GM19452 (cell line): ENCODE measurements around the gene RNPS1.
A peak's percentile ranks its signal among the peaks of the same experiment; 100 is the strongest.
"Not testable (repeated sequence)": the region's sequence is repeated elsewhere in the genome, so short reads cannot be mapped to it uniquely, and the experiment has no call there.

Source experiments
- ATAC-seq: cut with Tn5 transposase; IDR thresholded peaks from one replicate; pipeline ENCODE4 v1.9.1; 2021; ENCODE audit not compliant: unreplicated experiment

Gene RNPS1

DNA sequence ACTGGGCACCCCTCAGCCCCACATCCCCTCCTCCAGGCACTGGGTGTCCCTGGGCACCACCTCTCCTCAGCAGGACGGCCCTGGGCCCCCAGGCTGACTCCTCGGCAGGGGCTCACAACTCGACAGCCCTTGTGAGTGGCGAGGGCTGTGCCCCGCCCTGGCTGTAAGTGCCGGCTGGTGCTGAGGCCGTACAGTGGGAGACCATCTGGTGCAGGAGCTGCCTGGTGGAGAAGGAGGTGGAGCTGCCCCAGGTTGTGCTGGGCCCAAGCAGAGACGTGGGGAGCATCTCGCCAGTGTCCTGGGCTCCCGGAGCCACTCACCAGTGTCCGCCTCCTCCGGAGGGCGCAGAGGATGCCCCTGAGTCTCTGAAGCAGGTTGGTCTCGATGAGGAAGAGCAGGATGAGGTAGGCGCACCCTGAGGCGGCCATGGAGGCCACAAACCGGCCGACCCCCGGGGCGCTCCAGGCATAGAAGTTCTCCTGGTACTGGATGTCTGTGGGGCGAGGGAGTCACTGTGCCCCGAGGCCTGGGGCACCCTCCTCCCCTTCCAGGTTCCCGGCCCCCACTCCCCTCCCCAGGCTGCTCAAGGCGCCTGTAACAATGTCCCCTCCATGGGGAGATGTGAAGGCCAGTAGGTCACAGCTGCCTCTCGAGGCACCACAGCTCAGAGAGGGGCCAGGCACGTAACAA, 15.1 kb upstream of the RNPS1 start:
- ATAC-seq: no peak

DNA sequence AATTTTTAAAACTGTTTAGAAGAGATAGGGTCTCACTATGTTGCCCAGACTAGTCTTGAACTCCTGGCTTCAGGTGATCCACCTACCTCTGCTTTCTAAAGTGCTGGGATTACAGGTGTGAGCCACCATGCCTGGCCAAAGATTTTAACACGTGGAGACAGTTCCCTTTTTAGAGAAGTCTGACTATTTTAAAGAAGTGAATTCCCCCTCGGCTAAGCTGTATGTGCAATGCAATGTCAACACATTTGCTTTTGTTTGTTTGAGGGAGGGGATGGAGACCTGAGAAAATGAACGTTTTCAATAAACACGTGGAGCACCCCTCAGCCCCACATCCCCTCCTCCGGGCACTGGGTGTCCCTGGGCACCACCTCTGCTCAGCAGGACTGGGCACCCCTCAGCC, 14.3 kb upstream of the RNPS1 start:
- ATAC-seq: no peak

DNA sequence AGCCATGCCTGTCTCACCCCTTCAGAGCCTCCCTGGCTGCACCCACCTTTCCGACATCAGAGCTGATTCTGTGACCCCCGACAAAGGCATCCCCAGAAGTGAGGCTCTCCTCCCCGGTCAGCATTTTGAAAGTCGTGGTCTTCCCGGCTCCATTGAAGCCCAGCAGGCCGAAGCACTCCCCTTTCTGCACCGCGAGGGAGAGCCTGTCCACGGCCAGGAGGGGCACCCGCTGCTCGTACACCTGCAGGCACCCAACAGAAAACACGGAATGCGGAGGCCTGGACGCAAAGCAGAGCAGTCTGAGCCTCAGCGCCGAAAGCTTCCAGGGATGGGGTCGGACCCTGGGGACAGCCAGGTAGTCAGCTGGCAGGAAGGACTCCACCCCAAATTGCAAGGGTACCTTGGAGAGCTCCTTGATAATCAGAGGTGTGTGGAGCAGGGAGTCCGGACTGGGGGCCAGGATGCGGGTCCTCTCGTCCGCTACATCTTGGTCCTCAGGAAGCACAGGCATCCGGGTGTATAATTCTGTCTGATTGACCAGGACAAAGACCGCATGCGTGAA, 13.1 kb upstream of the RNPS1 start:
- ATAC-seq: no peak

DNA sequence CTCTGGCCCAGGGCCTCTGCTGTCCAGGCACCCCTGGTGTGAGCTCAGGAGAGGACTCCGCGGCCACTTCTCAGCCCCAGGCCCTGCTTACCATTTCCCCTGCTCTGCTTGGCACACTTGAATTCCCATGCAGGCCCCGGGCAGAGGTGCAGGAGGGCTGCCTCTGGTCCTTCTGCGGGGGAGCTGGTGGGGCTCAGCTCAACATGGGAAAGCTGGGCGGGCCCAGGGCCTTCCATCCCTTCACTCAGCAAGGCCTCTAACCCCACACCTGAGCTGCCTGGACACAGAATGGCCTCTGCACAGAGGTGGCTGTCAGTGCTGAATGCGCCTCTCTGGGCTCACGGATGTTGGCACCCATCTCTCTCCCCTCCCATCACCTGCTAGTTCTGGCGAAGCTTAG, 12.5 kb upstream of the RNPS1 start:
- no peak for ATAC-seq

DNA sequence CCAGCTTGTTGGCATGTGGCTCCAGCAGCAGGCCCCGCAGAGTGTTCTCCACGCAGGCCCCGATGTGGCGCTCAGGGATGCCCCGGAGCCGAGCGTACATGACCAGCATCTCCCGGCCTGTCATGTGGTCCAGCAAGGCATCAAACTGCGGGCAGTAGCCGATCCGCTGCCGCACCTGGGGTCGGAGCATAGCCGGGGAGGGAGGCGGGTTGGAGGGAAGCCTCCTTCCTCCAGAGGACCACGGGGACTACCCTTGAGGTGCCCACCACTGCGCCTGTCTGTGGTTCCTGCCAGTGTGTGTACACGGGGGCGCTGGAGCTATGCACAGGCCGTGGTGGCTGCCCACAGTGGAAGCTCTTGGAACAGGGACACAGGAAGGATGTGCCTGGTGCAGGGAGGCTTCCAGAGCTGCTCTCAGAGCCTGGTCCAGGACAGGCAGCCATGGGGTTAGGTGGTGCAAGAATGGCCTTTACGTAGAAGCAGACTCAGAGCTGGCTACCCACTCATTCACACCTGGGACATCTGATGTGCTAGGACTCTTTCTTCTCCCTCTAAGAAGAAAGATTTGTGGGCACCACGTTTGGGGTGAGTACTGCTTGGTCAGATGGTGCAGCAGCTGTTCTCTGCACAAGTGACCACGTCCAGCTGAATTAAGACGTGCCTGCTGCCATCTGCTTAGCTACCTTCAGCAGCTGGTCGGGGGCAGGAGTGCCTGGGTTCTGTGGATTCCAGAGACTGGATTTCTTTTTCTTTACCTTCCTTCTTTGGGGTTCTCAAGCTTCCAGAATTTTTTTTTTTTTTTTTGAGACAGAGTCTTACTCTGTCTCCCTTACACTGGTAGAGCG, 11.3 kb upstream of the RNPS1 start:
- ATAC-seq: no peak

DNA sequence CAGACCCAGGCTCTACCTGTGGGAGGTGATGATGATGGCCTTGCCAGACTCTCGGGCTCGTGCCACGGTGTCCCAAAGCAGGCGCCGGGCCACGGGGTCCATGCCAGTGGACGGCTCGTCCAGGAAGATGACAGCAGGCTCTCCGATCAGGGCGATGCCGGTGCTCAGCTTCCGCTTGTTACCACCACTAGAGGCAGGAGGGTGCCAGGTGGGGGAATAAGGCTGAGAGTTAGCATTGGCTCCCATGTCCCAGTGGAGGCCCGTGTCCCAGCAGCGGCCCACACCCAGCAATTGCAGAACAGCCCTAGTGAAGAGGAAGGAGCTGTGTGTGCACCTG, 10.3 kb upstream of the RNPS1 start:
- no peak for ATAC-seq

DNA sequence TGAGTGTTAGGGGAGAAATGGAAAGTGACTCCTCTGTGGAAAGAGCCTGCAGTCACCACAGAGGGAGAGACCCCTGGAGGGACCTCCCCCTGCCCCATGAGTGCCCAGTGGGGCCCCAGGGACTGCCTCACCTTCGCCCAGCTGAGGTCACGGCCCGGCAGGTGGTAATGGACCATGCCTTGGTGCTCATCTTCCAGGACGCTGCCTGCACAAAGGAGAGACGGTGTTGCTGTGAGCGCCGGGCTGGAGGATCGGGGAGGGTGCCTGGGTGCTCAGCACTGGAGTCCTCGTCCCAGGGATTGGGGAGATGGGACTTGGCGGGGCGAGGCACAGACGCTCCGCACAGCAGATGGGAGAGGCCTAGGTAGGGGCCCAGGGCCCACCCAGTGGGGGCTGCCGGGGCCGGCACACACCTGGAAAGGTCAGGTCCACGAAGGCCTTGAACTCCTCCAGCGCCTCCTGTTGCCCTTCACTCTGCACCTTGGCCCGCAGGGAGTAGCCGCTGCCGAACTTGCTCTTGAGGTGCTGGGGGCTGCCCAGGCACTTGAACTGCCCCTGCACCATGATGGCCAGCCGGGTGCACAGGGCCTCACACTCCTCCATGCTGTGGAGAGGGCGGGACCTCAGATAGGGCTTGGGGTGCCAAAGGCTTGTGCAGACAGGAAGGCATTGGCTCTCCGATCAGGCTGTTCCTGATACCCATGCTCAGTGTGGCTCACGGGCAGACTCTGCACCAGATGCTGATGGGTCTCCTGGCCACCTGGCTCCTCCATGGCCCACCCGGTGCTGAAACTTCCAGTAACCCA, 9.7 kb upstream of the RNPS1 start:
- ATAC-seq: no peak

DNA sequence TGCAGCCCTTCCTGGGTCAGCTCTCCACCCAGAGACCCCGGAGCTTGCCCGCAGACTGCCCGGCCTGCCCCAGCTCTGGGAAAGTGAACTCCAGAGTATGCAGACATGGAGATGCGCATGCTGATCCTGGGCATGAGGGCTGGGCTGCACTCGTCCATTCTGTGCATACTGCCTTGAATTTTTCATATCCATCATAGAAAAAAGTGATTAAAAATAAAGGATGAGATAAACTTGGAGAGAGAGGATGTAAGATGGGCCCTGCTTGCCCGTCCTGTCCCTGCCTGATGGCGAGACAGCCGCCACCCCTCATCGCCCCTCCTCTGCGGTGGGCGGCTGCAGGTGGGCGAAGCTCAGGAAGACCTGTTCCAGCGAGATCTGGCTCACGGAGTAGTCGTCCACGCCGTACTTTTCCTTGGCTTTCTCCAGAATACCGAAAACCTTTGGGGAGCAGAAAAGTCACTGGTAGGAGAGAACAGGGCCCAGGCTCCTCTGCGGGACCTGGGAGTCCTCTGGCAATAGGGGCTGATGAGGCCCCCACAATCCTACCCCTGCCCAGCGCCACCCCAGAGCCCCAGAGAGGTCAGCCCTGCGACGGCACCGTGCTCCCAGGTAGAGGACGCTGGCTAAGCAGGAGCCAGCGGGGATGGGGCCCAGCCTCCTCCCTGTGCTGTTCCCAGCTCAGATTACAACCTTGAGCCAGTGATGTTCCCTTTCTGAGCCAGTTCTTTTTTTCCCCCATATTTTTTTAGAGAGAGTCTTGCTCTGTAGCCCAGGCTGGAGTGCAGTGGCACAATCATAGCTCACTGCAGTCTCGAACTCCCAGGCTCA, 8.7 kb upstream of the RNPS1 start:
- no peak for ATAC-seq

DNA sequence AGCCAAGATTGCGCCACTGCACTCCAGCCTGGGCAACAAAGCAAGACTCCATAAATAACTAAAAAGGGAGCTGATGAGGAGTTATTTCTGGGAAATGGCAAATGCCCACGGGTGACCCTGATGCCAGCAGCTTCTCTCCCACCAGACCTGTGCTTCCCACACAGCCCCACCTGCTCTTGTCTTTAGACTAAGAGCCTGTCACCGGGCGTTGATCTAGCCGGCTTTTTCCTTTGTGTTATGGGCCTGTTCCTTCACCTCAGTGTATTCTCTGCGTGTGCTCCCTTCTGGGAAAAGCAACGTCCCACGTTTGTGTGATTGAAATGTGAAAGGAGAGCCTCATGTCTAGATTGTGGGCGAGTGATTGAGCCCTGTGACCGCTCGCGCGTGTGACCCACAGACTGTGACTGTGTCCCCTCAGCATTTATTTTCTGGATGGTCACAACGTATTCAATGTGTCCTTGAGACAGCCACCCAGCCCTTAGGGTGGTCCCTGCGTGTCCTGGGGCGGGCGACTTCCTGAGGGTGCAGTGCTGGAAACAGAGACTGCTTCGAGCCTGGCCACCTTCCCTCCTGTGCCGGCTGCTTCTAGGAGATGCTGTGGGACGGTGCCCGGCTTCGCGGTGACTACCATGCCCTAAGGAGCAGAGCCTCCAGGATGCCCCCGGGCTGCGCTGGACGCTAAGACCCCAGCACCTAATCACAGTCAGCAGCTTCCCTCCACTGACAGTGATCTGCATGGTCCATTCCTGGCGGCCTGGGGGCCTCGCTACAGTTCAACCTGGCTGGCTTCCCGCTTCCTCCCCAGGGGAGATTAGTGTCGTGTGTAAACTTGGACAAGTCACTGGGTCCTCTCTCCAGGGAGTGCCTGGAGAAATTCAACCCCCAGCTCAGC, 7.8 kb upstream of the RNPS1 start:
- ATAC-seq: no peak

DNA sequence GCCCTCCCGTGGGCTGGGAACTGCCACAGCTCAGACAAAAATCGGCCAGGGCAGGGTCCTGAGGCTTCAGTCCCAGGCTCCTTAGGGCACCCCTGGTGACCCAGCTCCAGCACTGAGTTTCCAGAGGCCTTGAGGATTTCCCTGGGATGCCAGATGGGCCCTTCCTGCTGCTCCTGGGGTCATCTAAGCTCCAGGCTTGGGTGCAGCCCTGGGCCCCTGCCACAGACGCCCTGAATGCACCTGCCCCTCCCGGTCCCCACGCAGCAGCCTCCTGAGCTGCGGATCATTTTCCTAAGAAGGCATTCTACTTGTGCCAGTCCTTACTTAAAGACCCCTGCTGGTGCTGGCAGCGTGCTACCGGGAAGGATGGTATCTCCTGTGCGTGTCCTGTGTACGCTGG, 6.0 kb upstream of the RNPS1 start:
- ATAC-seq: no peak

DNA sequence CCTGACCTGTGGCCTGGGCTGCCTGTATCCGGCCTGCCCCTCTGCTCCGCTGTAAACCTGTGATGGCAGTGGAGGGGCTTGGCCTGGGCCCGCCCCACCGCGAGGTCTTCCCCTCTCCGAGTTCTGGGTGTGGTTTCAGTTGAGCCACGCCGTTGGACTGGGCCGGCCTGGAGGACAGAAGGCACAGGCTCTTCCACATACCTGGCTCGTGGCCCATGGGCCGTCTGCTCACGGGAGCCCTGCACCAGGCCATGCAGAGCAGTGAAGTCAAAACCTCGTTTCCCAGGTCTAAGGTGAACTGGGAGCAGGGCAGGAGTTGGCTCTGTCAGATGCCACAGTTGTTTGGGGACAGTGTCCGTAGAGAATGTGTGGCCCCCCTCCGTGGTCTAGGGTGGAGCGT, 5.6 kb upstream of the RNPS1 start:
- ATAC-seq: no peak

DNA sequence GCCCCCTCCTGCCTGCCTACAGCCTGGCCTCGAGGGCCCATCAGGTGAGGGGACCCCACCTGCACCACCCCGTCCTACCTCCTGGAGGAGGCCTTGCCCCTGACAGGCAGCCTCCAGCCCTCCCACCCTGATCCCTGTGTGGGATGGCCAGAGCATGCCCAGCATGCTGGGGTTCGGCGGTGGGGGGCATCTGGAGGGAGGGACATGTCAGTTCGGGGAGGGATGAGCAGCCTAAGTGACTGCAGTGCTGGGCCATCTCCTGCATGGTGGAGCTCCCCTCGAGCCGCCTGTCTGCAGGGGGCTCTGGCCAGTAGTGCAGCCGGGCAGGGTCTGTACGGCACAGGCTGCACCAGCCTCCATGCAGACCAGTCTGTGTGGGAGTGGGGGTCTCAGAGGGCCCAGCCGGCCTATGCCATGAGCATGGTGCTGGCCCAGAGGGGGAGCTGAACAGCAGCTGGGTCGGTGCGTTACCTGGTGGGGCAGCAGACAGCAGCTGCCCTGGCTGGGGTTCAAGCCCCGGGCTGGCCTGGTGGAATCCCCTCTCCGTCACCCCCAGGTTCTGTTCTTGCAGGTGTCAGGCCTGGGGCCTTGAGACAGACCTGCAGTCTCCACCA, 4.0 kb upstream of the RNPS1 start:
- no peak for ATAC-seq

DNA sequence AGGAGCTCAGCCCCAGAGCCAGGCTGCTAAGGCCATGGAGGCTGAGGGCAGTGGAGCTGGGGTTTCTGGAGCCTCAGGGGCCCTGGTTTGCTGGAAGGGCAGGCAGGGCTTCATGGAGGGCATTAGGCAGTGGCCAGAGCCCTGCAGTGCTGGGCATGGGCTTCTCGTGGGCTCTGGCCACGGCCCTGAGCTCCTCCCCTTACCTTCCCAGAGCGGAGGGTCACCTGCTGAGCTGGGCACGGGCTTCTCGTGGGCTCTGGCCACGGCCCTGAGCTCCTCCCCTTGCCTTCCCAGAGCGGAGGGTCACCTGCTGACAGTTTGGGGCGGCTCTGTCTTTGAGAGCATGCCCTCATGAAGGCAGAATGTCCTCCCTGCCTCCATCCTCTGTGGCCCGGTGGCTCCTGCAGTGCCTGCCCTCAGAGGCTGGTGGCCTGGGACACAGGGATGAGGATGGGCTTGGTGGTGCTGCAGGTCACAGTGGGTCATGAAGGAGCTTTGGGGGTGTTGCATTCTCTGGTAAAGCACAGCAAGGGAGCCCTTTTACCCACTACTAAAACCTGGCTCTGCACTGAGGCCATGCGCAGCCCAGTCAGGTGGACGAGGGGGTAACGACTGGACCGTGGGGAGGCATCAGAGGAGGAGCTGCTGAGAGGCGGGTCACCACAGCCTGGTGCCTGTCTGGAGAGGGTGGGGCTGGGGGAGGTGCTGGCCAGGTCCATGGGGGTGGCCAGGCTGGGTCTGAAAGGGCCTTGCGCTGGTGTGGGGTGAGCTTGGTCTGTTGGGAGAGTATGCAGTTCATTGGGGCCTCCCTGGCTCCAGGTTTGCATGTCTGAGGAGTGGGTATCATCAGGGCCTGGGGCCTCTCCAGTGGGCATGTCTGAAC, 2.9 kb upstream of the RNPS1 start:
- ATAC-seq: no peak

DNA sequence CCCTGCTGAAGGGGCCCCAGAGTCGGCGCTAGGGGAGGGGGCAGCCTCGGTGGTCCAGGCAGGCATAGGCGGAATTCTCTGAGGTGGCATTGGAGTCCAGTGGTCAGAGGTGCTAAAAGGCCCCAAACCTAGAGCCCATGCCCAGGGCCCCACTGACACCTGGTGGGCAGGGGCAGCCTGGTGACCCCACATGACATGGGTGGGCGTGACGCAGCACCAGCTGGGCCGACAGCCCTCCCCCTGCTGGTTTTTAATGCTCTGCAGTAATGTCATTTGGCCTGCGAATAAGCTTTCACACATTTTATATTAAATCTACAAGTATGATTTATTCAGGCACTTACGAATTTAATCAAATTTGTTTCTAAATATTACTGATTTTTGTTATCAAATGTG, 2.1 kb upstream of the RNPS1 start:
- ATAC-seq: no peak

DNA sequence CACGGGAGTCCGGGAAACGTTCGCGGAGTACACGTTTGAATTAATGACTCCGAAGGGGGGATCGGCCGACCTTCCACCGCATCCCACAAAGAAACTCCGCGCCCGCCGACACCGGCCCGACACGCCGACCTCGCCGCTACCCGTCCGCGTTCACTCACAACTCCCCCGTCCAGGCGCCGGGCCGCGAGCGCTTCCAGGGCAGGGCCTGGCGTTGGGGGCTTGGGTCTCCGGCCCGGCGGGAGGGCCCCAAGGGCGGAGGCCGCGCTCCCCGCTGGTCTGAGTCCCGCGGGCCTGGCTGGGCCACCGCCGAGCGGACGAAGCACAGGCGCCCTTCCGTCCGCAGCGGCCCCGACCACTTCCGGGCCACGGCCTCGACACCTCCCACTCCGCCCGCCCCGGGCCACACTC, 417 bp downstream of the RNPS1 start:
- ATAC-seq: peak; percentile 47

DNA sequence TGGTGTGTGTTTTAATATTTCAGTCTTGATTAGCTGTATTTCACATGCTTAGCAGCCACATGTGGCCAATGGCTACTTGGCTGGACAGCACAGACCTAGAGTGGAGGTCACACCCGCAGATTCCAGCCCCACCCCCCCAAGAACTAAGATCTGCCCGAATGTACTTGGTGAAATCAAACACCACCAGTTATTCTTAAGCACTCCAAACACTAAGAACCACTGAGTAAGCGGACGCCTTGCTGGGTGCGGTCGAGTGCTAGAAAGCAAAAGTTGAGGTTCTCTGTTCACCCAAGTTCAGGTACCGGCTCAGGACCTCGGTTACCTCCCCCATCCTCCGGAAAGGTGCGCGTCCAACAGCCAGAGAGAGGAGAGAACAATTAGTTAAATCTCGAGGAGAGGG, 1.0 kb downstream of the RNPS1 start:
- not testable (repeated sequence) for ATAC-seq

DNA sequence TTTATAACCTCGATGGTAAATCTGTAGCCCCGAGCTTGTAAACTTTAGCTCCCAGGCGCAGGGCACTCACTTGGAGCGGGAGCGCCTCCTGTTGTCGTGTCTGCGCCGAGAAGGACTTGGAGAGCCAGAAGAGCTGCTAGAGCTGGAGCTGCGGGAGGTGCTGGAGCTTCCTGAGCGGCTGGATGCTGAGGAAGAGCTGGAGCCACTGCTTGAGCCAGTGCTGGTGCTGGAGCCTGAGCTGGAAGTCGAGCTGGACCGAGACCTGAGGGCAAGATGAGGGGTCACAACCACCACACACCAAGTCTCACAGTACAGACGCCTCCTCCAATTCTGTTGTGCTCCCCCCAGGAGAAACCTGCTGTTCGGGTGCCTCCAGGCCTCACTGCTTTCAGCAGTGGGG, 4.9 kb downstream of the RNPS1 start:
- not testable (repeated sequence) for ATAC-seq

DNA sequence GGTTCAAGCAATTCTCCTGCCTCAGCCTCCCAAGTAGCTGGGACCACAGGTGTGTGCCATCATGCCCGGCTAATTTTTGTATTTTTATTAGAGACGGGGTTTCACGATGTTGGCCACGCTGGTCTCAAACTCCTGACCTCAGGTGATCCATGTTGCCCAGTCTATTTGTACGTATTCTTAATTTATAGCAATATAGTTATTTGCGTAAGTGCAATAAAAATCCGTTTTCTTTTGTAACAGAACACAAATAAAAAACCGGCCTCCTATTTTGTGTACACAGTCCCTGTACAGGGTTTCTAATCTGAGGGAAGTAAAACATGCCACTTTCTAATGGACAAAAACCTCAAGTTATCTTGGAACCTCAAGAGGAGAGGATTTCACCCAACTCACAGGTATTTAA, 7.7 kb downstream of the RNPS1 start:
- no peak for ATAC-seq
